Measurements from ENCODE around the gene PDE4D. TPM values are rescaled to one million over a fixed set of nuclear protein-coding genes. Genes with fewer than 3 reads are reported as not detected.
"Not testable (repeated sequence)": the region's sequence is repeated elsewhere in the genome, so short reads cannot be mapped to it uniquely, and the experiment has no call there.

The PDE4D gene
- total RNA-seq, 1 donor = 12.7 TPM

GRCh38 chr5:59763541-59763940 lies 130.0 kb downstream of the PDE4D start:
- TF ChIP-seq, protein P1, sequence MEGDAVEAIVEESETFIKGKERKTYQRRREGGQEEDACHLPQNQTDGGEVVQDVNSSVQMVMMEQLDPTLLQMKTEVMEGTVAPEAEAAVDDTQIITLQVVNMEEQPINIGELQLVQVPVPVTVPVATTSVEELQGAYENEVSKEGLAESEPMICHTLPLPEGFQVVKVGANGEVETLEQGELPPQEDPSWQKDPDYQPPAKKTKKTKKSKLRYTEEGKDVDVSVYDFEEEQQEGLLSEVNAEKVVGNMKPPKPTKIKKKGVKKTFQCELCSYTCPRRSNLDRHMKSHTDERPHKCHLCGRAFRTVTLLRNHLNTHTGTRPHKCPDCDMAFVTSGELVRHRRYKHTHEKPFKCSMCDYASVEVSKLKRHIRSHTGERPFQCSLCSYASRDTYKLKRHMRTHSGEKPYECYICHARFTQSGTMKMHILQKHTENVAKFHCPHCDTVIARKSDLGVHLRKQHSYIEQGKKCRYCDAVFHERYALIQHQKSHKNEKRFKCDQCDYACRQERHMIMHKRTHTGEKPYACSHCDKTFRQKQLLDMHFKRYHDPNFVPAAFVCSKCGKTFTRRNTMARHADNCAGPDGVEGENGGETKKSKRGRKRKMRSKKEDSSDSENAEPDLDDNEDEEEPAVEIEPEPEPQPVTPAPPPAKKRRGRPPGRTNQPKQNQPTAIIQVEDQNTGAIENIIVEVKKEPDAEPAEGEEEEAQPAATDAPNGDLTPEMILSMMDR (IDR thresholded peaks at IDR 0.05; ENCODE audit: insufficient read depth, low read length) = no peak
- DNase-seq (ENCODE audit: low read depth) = no peak
- H3K4me3 ChIP-seq (ENCODE audit: low read depth, low read length) = no peak overlapping the region

DNA sequence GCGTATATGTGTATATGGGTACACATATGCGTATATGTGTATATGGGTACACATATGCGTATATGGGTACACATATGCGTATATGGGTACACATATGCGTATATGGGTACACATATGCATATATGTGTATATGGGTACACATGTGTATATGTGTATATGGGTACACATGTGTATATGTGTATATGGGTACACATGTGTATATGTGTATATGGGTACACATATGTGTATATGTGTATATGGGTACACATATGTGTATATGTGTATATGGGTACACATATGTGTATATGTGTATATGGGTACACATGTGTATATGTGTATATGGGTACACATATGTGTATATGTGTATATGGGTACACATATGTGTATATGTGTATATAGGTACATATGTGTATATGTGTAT lies 131.3 kb downstream of the PDE4D start:
- H3K4me3 ChIP-seq (ENCODE audit: low read depth, low read length); DNase-seq (ENCODE audit: low read depth): not testable (repeated sequence)

- TF ChIP-seq, protein P1 (IDR thresholded peaks at IDR 0.05; ENCODE audit: insufficient read depth, low read length) = no peak
- peak; percentile 20 for DNase-seq (ENCODE audit: low read depth)
- H3K4me3 ChIP-seq (ENCODE audit: low read depth, low read length) = no peak overlapping the region
These were observed 132.7 kb downstream of the PDE4D start for GRCh38 chr5:59760785-59761348.

DNA sequence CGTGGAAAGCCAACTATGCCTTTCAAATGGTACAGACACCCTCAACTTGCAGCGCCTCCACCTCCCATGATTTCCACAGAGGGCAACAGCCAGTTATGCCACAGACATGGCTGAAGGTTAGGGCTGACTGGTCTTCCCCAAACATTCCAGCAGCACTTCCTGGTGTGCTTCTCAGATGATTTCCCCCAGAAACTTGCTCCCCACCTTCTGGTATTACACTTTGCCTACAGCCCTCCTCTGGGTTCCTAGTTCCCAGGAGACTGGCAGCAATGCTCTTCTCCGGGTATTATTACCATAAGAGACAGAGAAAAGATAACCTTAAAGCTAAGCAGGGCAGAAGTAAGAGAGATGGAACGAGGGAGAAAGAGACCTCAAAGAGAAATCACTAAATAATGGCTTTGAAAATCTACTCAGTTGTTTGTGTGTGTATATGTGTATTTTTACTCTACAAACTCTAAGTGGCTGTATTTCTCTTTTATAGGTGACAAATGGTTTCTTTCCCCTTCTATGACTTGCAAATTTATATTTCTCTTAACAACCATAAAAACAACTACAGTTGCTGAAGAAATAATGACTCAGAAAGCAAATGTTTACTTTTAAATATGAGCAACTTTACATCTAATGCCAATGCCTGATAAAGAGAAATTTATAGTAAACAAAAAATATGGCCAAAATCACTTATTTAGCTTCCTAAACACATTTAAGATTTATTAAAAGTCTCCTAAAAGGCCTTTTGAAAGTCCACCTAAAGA lies 133.8 kb downstream of the PDE4D start:
- DNase-seq (ENCODE audit: low read depth) = no peak
- no peak overlapping the region for H3K4me3 ChIP-seq (ENCODE audit: low read depth, low read length)
- TF ChIP-seq, protein P1 (IDR thresholded peaks at IDR 0.05; ENCODE audit: insufficient read depth, low read length) = no peak

DNA sequence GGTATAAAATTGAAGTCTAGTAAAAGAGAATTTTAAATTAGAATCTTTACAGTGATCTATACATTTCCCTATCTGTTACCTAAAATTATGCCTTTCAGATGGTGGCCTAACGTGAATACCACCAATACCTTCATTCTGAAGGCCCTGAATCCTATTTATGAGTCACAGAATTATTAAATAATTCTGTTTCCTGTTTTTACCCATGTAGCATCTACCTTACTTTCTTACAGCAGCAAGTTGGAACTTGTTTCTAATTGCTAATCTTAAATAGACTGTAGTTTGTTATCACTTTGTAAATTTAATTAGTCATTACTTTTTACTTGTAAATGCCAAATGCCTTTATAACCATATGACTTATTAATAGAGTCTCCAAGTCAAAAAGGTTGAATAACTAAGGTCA lies 135.0 kb downstream of the PDE4D start:
- TF ChIP-seq, protein P1 (IDR thresholded peaks at IDR 0.05; ENCODE audit: insufficient read depth, low read length) = no peak
- H3K4me3 ChIP-seq (ENCODE audit: low read depth, low read length) = no peak overlapping the region
- no peak for DNase-seq (ENCODE audit: low read depth)

DNA sequence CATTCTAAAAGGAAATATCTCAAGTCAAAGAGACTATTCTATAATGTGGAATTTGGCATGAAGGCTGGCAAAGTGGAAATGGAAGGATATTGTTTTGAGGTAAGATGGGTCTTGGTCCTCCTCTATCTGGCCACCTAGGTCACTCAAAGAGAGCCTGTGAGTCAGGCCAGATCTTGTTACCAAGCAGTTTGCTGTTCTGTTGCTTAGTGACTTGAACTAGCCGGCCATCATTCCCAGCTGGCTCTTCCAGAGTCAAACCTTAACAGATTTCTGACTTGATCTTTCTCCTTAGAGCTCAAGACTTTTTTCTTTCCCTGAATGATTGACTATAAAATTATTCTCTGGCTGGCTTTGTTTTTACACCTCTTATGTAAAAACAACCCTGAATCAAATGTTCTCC lies 136.1 kb downstream of the PDE4D start:
- H3K4me3 ChIP-seq (ENCODE audit: low read depth, low read length) = no peak overlapping the region
- DNase-seq (ENCODE audit: low read depth) = no peak
- TF ChIP-seq, protein P1 (IDR thresholded peaks at IDR 0.05; ENCODE audit: insufficient read depth, low read length) = no peak

DNA sequence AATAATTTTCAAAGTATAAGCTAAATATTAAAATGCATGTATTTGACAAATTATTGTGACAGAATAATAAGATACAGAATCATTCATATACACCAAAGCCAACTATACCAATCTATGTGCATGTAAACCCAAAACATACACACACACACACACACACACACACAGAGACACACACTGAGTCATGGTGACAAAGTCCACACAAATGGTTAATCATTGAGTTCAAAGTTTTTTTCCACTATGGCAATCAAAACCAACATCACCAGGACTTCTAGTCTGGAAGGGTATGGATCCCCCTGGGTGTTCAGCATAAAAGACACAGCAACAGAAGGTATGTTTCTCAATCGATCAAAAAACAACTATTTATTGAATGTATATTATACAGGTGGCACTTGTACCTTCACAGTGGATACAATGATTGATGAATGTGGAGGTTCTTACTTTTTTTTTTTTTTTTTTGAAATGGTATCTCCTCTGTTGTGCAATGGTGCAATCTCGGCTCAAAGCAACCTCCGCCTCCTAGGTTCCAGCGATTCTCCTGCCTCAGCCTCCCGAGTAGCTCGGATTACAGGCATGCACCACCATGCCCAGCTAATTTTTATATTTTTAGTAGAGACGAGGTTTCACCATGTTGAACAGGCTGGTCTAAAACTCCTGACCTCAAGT lies 137.0 kb downstream of the PDE4D start:
- H3K4me3 ChIP-seq (ENCODE audit: low read depth, low read length) = no peak overlapping the region
- no peak for DNase-seq (ENCODE audit: low read depth)
- TF ChIP-seq, protein P1 (IDR thresholded peaks at IDR 0.05; ENCODE audit: insufficient read depth, low read length) = no peak

Data from fibroblast of the aortic adventitia (primary cell).